Measurements from ENCODE around the gene RIN2. TPM values are rescaled to one million over a fixed set of nuclear protein-coding genes. Genes with fewer than 3 reads are reported as not detected.

RIN2 gene
- total and polyA plus RNA-seq, 2 of the 4 experiments (the other 2 are of a cell fraction): 16.1 to 72.2 TPM

- H2BK15ac ChIP-seq (ENCODE audit: low read depth, low read length): 0 out of 3 replicates have a peak overlapping the region, but pooled peaks have one; percentile 17
- peaks cover 8% of the 10 kb centered on the region for H3K4me1 ChIP-seq (ENCODE audit: control insufficient read depth, insufficient read depth, low read length)
- no peak overlapping the region for H3K4me3 ChIP-seq (ENCODE audit: insufficient read depth, low read depth, low read length)
- H2BK5ac ChIP-seq (ENCODE audit: low read depth, low read length, poor library complexity, severe bottlenecking): no peak overlapping the region
- H3K36me3 ChIP-seq (ENCODE audit: control insufficient read depth, insufficient read depth, low read length): peaks cover 2% of the 10 kb centered on the region; the same call in 1 of the 2 replicates
- no peak overlapping the region for H4K5ac ChIP-seq (ENCODE audit: low read depth, low read length)
- H3K9me1 ChIP-seq (ENCODE audit: insufficient read depth, low read length): peaks cover 6% of the 10 kb centered on the region; the same call in 1 of the 2 replicates
- H4K91ac ChIP-seq (ENCODE audit: insufficient read depth, low read depth, low read length): 0 out of 2 replicates have a peak overlapping the region, but pooled peaks have one; percentile 12
- H2AK9ac ChIP-seq (replicated peaks; ENCODE audit: low read depth, low read length, poor library complexity): no peak overlapping the region
- H3K14ac ChIP-seq (replicated peaks; ENCODE audit: low read depth, low read length): no peak overlapping the region
- H2BK20ac ChIP-seq (ENCODE audit: low read depth, low read length): no peak overlapping the region
- intact Hi-C loops (cut with micrococcal nuclease): no loop called here
- H3K27me3 ChIP-seq (ENCODE audit: control insufficient read depth, insufficient read depth, low read length): no peaks in the 10 kb centered on the region
- 67% methylated on average over 3 of the region's 6 CpGs; no CpG with 5 or more reads in 1 of the 2 experiments for WGBS, 2 experiments (ENCODE audit: extremely low coverage in 2 of 2, insufficient read length in 1 of 2)
- dilution Hi-C loops (cut with HindIII; ENCODE audit: low sequenced_read_pairs, unreplicated experiment): no loop called here
- 0 out of 2 replicates have a peak overlapping the region, but pooled peaks have one; percentile 31 for H3K23ac ChIP-seq (ENCODE audit: low read depth, low read length)
- no peak overlapping the region for H3K4ac ChIP-seq (ENCODE audit: low read depth, low read length)
- H2BK120ac ChIP-seq (ENCODE audit: low read depth, low read length): peak overlapping the region; percentile 46; the same call in 1 of the 2 replicates
- no peak overlapping the region for H2AFZ ChIP-seq (replicated peaks; ENCODE audit: low read length, poor library complexity)
- ATAC-seq (ENCODE audit: low read depth): no peak
- H4K8ac ChIP-seq (ENCODE audit: low read depth in 2 of 2, low read length in 2 of 2): no peak overlapping the region
- H3K18ac ChIP-seq (ENCODE audit: low read depth, low read length): no peak overlapping the region
- H3K79me1 ChIP-seq (ENCODE audit: low read depth in 1 of 2, low read length in 2 of 2): peaks cover 37 to 86% of the 10 kb centered on the region in 2 experiments; a peak in 3 of 4 replicates
- ChIA-PET POLR2A (ENCODE audit: unreplicated experiment) (no interaction called here), CTCF (no interaction called here)
- H2AK5ac ChIP-seq (ENCODE audit: low read depth, low read length): no peak overlapping the region
- no peak overlapping the region for H3K9ac ChIP-seq (ENCODE audit: low read depth, low read length)
- BruUV-seq (replicated peaks): no TSS peak
- H4K20me1 ChIP-seq (ENCODE audit: insufficient read depth, low read length): no peaks in the 10 kb centered on the region
- no peak overlapping the region for H3K56ac ChIP-seq (ENCODE audit: extremely low read depth, insufficient read depth, low read length)
- H3K9me3 ChIP-seq (ENCODE audit: control insufficient read depth, insufficient read depth, low read length): no peaks in the 10 kb centered on the region
- H3K27ac ChIP-seq (ENCODE audit: insufficient read depth, low read length): no peak overlapping the region
- no peak for DNase-seq
- in situ Hi-C loops (cut with MboI; ENCODE audit: low sequenced_read_pairs): no loop called here
- TF ChIP-seq ELK1 (IDR thresholded peaks at IDR 0.05; ENCODE audit: borderline replicate concordance, low read depth, low read length) (no peak), SMC3 (IDR thresholded peaks at IDR 0.05; ENCODE audit: low read depth, low read length) (no peak), FOS (IDR thresholded peaks at IDR 0.05; ENCODE audit: low read depth, low read length) (no peak)
- TF ChIP-seq, protein P1, sequence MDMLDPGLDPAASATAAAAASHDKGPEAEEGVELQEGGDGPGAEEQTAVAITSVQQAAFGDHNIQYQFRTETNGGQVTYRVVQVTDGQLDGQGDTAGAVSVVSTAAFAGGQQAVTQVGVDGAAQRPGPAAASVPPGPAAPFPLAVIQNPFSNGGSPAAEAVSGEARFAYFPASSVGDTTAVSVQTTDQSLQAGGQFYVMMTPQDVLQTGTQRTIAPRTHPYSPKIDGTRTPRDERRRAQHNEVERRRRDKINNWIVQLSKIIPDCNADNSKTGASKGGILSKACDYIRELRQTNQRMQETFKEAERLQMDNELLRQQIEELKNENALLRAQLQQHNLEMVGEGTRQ (IDR thresholded peaks at IDR 0.05; ENCODE audit: low read depth, low read length): no peak
- H3K4me2 ChIP-seq (ENCODE audit: low read depth, low read length): no peak overlapping the region
Observed at GRCh38 chr20:19777315-19777714, 19.3 kb downstream of the RIN2 start.

Data from IMR-90 (cell line).